Measurements from ENCODE around the gene ENTPD5. TPM values are rescaled to one million over a fixed set of nuclear protein-coding genes. Genes with fewer than 3 reads are reported as not detected.

Gene ENTPD5
- total RNA-seq, 1 experiment from 2014 or later: 6.8 TPM

GRCh38 chr14:73958591-73958990, 60.5 kb downstream of the ENTPD5 start:
- no peak overlapping the region for H3K18ac ChIP-seq (ENCODE audit: insufficient read length, low read depth, low read length)
- H3K23ac ChIP-seq (ENCODE audit: insufficient read length, low read depth, low read length): no peak overlapping the region
- H4K8ac ChIP-seq (replicated peaks; ENCODE audit: insufficient read length, low read depth, low read length): no peak overlapping the region
- no peaks in the 10 kb centered on the region for H3K79me2 ChIP-seq (ENCODE audit: insufficient read depth, low read length)
- H3K4me2 ChIP-seq (ENCODE audit: insufficient read depth, insufficient read length, low read length): no peak overlapping the region
- H2AFZ ChIP-seq (ENCODE audit: low read length): no peak overlapping the region
- H3K23me2 ChIP-seq (ENCODE audit: insufficient read length, low read depth, low read length, poor library complexity, severe bottlenecking): no peaks in the 10 kb centered on the region
- no peak overlapping the region for H3K56ac ChIP-seq (ENCODE audit: insufficient read length, low read depth, low read length)
- no peak overlapping the region for H2AK5ac ChIP-seq (ENCODE audit: insufficient read length, low read length)
- Mint-ChIP-seq H3K27ac (0 out of 7 replicates have a peak overlapping the region, but pooled peaks of 1 of the 3 experiments have one; percentile 81), H3K9me3 (no peaks in the 10 kb centered on the region), H3K4me1 (no peaks in the 10 kb centered on the region), H3K27me3 (ENCODE audit: low read depth) (no peaks in the 10 kb centered on the region), H3K36me3 (ENCODE audit: insufficient read depth in 1 of 3, low read depth in 3 of 3) (peaks cover 7 to 64% (median 51%) of the 10 kb centered on the region in 3 experiments; a peak in 5 of 7 replicates), H3K4me3 (no peak overlapping the region)
- H2BK5ac ChIP-seq (ENCODE audit: insufficient read length, low read length): no peak overlapping the region
- no peak overlapping the region for H2BK12ac ChIP-seq (ENCODE audit: insufficient read length, low read depth, low read length)
- H2BK20ac ChIP-seq (ENCODE audit: low read depth, low read length, poor library complexity, severe bottlenecking): no peak overlapping the region
- no peak overlapping the region for H3K4ac ChIP-seq (ENCODE audit: low read depth, low read length)
- no peaks in the 10 kb centered on the region for H3K27me3 ChIP-seq (ENCODE audit: insufficient read depth, low read length)
- H2BK15ac ChIP-seq (ENCODE audit: low read depth, low read length): no peak overlapping the region
- no peaks in the 10 kb centered on the region for H3K79me1 ChIP-seq (ENCODE audit: insufficient read depth, low read depth, low read length, poor library complexity, severe bottlenecking)
- no peak overlapping the region for H3K9ac ChIP-seq (ENCODE audit: extremely low read depth, insufficient read length, low read length)
- H3T11ph ChIP-seq (ENCODE audit: low read length): no peak overlapping the region
- no peak overlapping the region for H3K14ac ChIP-seq (ENCODE audit: insufficient read depth, low read length)
- TF ChIP-seq CTCF (conservative IDR thresholded peaks at IDR 0.05): no peak
- H3K4me1 ChIP-seq (ENCODE audit: insufficient read depth, low read length): no peaks in the 10 kb centered on the region
- H4K5ac ChIP-seq (ENCODE audit: insufficient read length, low read depth, low read length): no peak overlapping the region
- H3K9me3 ChIP-seq (ENCODE audit: control insufficient read depth, low read depth, low read length): no peaks in the 10 kb centered on the region
- H4K91ac ChIP-seq (ENCODE audit: insufficient read length, low read depth, low read length): no peak overlapping the region
- no peak overlapping the region for H2BK120ac ChIP-seq (ENCODE audit: low read depth, low read length, poor library complexity, severe bottlenecking)
- DNase-seq: no peak
- H3K27ac ChIP-seq (ENCODE audit: insufficient read length, low read depth, low read length): no peak overlapping the region
- H4K20me1 ChIP-seq (ENCODE audit: control insufficient read depth, insufficient read depth, insufficient read length): no peaks in the 10 kb centered on the region
